B cell (primary cell): ENCODE results near the gene MIPEP.

Source experiments
- CTCF ChIP-seq: fragments of 200-600 bp; IDR thresholded peaks from one replicate; pipeline ENCODE4 v1.8.0; 2022; ENCODE audit warnings: antibody characterized with exemption, mild to moderate bottlenecking
- EZH2 ChIP-seq: IDR thresholded peaks from 2 replicates; pipeline ENCODE4 v1.6.1; 2012; ENCODE audit warnings: borderline replicate concordance, low read depth, mild to moderate bottlenecking, moderate library complexity, low read length; ENCODE audit not compliant: insufficient read depth, poor library complexity, severe bottlenecking

- TF ChIP-seq CTCF (no peak), EZH2 (no peak)
Observed at GRCh38 chr13:23867027-23867491, 22.1 kb downstream of the MIPEP start.
